GM13976 (cell line): ENCODE data around the gene YAE1.

ENCODE experiments used
- DNase-seq: peaks from one replicate; pipeline ENCODE4 v3.0.0; 2012; ENCODE audit warnings: low spot score
- in situ Hi-C: fragments of 300-500 bp; cut with MboI; formaldehyde crosslinking; loops from one replicate; pipeline ENCODE4 v1.12.0; 2022; ENCODE audit warnings: low sequenced_read_pairs, mixed read lengths, inconsistent platforms; ENCODE audit not compliant: unreplicated experiment
- TF ChIP-seq, protein P1 (sequence below): IDR thresholded peaks from 2 replicates; pipeline ENCODE4 v1.5.1; 2012; ENCODE audit warnings: borderline replicate concordance, mild to moderate bottlenecking; ENCODE audit not compliant: insufficient read depth; ENCODE audit errors: extremely low read depth, missing control alignments, control extremely low read depth

YAE1 gene

DNA sequence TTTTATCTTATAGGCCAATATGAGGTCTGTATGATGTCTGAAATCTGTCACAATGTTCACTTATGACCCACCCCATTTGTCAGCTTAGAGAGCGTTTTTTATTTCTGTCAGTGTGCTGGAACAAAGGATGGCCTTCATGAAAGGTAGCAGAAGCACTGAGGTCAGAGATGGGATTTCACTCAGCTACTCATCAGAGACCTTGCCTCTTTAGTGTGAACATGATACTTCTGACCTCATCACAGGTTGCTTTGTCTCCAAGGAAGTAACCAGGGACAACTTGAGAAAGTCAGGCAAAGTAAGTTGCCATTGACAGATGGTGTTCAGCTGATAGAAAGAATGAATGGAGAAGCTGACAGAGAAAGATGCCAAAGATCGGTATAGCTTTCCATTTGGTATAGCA, 16.3 kb downstream of the YAE1 start:
- DNase-seq = no peak
- TF ChIP-seq, protein P1, sequence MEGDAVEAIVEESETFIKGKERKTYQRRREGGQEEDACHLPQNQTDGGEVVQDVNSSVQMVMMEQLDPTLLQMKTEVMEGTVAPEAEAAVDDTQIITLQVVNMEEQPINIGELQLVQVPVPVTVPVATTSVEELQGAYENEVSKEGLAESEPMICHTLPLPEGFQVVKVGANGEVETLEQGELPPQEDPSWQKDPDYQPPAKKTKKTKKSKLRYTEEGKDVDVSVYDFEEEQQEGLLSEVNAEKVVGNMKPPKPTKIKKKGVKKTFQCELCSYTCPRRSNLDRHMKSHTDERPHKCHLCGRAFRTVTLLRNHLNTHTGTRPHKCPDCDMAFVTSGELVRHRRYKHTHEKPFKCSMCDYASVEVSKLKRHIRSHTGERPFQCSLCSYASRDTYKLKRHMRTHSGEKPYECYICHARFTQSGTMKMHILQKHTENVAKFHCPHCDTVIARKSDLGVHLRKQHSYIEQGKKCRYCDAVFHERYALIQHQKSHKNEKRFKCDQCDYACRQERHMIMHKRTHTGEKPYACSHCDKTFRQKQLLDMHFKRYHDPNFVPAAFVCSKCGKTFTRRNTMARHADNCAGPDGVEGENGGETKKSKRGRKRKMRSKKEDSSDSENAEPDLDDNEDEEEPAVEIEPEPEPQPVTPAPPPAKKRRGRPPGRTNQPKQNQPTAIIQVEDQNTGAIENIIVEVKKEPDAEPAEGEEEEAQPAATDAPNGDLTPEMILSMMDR = no peak
- in situ Hi-C loops = loop anchor here (5.0 to 25.0 kb wide), 2 partner anchors 160 to 480 kb away; no protein-coding TSS in a partner anchor

DNA sequence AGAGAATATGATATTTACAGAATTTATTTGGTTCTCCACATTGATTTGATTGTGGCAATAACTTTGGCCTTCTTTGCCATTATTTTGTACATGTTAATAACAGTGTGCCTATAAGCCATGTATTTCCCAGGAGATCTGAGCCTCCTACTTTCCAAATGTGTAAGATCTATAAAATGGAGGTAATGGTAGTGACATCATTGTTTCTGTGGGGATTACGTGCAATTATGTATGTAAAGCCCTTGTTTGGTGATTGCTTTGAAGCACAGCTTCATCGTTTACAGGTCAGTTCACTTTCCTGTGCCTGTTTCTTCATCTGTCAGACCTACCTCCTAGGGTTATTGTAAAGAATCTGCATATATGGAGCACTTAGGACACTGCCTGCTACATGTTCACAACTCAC, 17.3 kb downstream of the YAE1 start:
- DNase-seq = no peak
- TF ChIP-seq, protein P1 = no peak
- in situ Hi-C loops = loop anchor here (5.0 to 25.0 kb wide), 2 partner anchors 159 to 479 kb away; no protein-coding TSS in a partner anchor

DNA sequence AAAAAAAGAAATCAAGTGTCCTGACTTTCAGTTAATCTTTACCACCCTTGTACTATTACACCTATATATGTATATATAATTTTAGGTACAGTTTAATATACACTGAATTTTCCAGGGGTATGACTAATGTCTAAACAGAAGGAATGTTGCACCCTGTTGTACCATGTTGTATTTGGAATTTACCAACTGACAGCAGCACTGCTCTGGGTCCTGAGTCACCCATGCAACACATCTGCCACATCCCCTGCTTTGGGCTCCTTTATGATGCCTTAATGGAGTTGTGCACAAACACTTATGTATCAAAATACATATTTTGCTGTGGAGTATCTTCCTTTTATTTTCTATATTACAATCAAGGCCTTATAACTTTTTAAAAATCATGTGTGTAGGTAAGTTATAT, 21.2 kb downstream of the YAE1 start:
- TF ChIP-seq, protein P1 = no peak
- in situ Hi-C loops = loop anchor here (25.0 kb wide), 1 partner anchor 475 kb away; no protein-coding TSS in a partner anchor
- no peak for DNase-seq

DNA sequence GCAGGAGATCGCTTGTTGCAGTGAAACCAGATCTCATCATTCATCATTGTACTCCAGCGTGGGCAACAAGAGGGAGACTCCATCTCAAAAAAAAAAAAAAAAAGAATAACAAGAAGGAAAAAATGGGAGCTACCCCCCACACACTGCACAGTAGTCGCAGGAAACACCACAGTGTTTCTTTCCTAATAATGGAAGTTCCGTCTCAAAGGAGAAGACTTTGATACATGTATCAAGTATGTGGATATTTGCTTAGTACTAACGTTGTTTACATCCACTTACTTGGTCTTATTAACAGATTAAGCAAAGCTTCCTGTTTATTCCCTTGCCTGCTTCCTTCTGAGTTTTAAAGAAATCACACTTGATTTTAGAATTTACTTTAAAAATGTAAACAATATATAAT, 22.2 kb downstream of the YAE1 start:
- TF ChIP-seq, protein P1 = no peak
- DNase-seq = no peak
- in situ Hi-C loops = loop anchor here (25.0 kb wide), 1 partner anchor 474 kb away; no protein-coding TSS in a partner anchor

DNA sequence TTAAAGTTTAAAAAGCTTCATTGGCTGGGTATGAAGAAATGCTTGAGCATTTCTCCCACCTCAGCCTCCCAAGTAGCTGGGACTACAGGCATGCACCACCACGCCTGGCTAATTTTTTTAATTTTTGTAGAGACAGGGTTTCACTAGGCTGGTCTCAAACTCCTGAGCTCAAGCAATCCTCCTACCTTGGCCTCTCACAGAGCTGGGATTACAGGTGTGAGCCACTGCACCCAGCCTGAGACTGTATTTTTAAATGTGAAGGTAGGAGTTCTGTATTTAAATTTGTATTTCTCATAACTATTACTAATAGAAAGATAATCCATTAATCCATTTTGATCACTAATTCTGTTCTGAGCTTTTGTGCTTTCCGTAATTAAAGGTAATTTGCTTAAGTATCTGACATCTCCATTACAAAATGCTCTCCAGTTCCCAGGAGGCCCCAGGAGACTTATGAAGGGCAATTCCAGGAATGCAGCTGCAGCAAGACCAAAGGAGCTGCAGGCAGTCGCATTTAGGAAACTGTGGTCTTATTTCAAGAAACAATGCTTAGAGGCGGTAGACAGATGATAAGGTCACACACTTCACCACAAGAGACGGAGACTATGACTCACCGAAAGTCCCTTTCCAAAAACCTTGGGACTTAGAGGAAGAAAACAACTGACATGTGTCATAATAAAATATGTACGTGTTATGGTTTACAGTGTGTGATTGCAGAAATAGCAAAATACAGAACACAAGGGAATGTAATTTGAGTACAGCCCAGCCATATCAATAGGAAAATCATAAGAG, 23.3 kb downstream of the YAE1 start:
- TF ChIP-seq, protein P1 = no peak
- peak; percentile 57 for DNase-seq
- in situ Hi-C loops = loop anchor here (25.0 kb wide), 1 partner anchor 473 kb away; no protein-coding TSS in a partner anchor

DNA sequence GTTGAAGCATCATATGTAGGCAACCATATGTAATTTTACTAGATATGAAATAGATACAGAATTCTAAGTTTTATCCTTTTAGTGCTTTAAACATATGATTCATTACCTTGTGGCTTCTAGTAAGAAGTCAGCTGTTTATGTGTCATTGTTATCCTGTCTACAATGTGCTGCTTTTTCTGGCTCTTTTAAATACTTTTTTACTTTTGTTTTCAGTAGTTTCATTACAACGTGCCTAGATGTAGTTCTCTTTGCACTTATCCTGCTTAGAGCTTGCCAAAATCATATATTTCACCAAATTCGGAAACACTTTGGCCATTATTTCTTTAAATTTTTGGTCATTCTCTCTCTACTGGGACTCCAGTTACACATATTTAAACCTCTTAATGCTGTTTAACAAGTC, 26.4 kb downstream of the YAE1 start:
- DNase-seq = no peak
- TF ChIP-seq, protein P1 = no peak
- in situ Hi-C loops = loop anchor here (25.0 kb wide), 1 partner anchor 470 kb away; no protein-coding TSS in a partner anchor
